IPS-NIHi7 (cell line): ENCODE results near the gene NAALADL2.
"Not testable (repeated sequence)": the region's sequence is repeated elsewhere in the genome, so short reads cannot be mapped to it uniquely, and the experiment has no call there.

Source experiments
- DNase-seq: peaks from one replicate; pipeline ENCODE4 v3.0.0; 2012; ENCODE audit warnings: mixed read lengths; ENCODE audit errors: extremely low spot score

Gene NAALADL2

GRCh38 chr3:175743733-175744400 is 884.7 kb downstream of the NAALADL2 start:
- no peak for DNase-seq

DNA sequence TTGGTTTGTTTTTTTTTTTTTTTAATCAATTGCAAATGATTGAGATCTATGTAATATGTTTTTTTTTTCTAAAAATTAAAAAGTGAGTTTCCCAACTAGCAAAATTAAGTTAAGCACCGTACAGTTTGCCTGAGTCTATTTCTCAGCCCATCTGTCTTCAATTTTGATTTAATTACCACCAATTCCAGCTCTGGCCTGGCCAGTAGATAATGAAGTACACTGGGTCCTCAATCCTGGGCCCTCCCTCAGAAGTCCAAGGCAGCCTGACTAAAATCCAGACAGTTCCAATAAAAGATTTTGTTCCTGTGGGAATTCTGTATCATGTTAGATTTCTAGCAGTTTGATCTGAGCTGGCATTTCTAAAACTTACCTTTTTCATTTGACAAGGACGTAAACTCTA is 887.2 kb downstream of the NAALADL2 start:
- DNase-seq, result no peak

- DNase-seq, result no peak
Measured at GRCh38 chr3:175748087-175748730, 889.1 kb downstream of the NAALADL2 start.

DNA sequence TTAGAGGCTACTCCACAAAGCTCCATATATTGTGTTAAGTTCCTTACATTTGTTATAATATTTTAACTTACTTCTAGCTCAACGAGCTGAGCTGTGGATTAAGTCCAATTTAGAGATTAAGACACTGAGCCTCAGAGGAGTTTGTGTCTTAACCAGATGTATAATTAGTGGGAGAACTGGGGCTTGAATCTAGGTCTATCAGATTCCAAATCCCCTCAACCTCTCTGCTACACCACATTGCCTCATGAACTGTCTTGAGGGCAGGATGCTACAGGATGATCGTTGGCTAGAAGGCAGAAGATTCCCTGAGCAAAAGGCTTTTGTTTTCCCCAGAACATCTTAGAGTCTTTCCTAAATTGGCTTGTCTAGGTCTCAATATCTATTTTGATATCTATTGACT is 890.8 kb downstream of the NAALADL2 start:
- DNase-seq, result no peak

- no peak for DNase-seq
Measured at GRCh38 chr3:175751089-175751488, 892.0 kb downstream of the NAALADL2 start.

GRCh38 chr3:175763948-175764347 is 904.8 kb downstream of the NAALADL2 start:
- no peak for DNase-seq

- no peak for DNase-seq
Measured at GRCh38 chr3:175764722-175765121, 905.6 kb downstream of the NAALADL2 start.

- no peak for DNase-seq
Measured at GRCh38 chr3:175770426-175770825, 911.3 kb downstream of the NAALADL2 start.

- DNase-seq, result no peak
Measured at GRCh38 chr3:175777495-175777894, 918.4 kb downstream of the NAALADL2 start.

- DNase-seq, result no peak
Measured at GRCh38 chr3:175777965-175778364, 918.8 kb downstream of the NAALADL2 start.

DNA sequence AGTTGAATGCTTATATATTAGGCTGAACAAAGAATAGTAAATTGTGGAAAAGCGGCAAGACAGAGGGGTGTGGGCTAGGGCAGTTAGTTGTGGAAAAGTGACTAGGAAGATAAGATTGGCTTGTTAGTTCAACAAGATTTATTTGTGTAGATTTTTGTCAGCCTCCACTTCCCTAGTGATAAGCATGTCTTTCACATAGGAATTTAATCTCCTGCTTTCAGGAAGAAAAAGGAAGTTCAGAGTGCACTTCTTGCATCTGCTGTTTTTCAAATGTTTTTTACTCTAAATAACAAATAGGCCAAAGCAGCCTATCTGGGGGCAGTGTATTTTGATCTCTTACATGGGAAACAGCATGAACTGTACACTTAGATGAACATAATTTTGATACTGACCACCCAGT is 919.9 kb downstream of the NAALADL2 start:
- no peak for DNase-seq

- not testable (repeated sequence) for DNase-seq
Measured at GRCh38 chr3:175787109-175787508, 928.0 kb downstream of the NAALADL2 start.

- DNase-seq, result no peak
Measured at GRCh38 chr3:175792245-175792644, 933.1 kb downstream of the NAALADL2 start.

DNA sequence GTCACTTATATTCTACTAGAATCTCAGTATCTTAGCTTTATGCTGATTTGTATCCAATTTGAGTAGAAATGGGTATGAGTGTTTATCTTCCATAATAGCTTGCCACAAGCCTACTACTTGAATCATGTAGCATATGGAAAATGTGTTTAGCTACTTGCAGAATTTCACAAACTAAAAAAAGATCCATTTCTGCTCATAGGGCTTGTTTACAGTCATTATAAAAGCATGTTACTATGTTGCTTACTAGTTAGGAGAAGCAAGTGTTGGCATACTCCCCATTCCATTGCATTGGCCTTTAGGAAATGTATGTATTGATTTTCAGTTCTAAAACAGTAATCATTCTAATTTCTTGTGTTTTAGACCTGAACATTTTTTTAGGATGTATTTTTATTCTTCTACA is 939.2 kb downstream of the NAALADL2 start:
- DNase-seq, result no peak

GRCh38 chr3:175805825-175806224 is 946.7 kb downstream of the NAALADL2 start:
- DNase-seq, result no peak

DNA sequence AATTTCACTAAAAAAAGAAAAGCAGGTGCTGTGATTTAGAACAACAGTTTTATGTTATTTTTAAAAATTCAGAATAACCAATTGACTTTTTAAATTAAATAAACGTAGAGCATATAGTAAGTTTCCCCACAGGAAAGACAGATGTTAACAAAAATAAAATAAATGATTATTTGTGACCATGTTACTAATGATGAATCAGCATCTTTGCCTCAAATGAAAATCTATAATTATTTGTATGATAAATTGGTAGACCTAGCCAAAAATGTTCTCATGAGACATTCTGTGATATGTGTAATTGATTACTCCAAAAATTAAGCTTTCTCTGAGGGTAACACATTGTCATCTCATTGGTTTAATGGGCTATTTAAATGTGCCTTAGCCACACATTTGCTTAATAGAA is 948.0 kb downstream of the NAALADL2 start:
- DNase-seq, result no peak

GRCh38 chr3:175818811-175819464 is 959.8 kb downstream of the NAALADL2 start:
- DNase-seq, result no peak

DNA sequence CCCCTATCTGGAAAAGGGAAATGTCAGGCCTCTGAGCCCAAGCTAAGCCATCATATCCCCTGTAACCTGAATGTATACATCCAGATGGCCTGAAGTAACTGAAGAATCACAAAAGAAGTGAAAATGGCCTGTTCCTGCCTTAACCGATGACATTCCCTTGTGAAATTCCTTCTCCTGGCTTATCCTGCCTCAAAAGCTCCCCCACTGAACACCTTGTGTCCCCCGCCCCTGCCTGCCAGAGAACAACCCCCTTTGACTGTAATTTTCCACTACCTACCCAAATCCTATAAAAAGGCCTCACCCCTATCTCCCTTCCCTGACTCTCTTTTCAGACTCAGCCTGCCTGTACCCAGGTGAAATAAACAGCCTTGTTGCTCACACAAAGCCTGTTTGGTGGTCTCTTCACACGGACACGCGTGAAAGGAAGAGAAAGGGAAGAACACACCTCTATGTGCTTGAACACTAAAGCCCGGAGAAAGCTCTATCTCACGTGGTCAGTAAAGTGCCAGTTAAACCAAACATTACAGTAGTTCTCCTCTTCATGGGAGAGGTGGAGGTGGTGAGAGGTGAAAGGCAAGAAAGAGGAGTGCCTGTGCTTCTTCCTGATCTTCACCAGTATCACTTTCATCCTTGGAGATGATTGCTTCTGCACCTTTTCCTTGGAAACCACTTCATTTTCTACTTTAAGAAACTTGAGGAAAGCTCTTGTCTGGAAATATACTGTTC is 963.8 kb downstream of the NAALADL2 start:
- DNase-seq, result not testable (repeated sequence)

GRCh38 chr3:175825016-175825580 is 966.0 kb downstream of the NAALADL2 start:
- not testable (repeated sequence) for DNase-seq

- DNase-seq, result no peak
Measured at GRCh38 chr3:175826759-175827158, 967.6 kb downstream of the NAALADL2 start.

DNA sequence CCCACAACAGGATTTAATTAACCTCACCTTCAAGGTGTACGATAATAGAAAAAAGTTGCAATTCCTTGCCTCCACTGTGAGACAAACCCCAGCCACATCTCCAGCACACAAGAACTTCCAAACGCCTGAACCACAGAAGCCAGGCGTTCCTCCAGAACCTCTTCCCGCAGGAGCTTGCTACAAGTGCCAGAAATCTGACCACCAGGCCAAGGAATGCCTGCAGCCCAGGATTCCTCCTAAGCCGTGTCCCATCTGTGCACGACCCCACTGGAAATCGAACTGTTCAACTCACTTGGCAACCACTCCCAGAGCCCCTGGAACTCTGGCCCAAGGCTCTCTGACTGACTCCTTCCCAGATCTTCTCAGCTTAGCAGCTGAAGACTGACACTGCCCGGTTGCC is 970.7 kb downstream of the NAALADL2 start:
- not testable (repeated sequence) for DNase-seq

DNA sequence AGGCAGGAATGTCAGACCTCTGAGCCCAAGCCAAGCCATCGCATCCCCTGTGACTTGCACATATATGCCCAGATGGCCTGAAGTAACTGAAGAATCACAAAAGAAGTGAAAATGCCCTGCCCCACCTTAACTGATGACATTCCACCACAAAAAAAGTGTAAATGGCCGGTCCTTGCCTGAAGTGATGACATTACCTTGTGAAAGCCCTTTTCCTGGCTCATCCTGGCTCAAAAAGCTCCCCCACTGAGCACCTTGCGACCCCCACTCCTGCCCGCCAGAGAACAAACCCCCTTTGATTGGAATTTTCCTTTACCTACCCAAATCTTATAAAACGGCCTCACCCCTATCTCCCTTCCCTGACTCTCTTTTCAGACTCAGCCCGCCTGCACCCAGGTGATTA is 976.6 kb downstream of the NAALADL2 start:
- DNase-seq, result not testable (repeated sequence)
